Omental fat pad (tissue), 4 donors: ENCODE results near the gene NTSR1. TPM values are rescaled to one million over a fixed set of nuclear protein-coding genes. Genes with fewer than 3 reads are reported as not detected.

Experiments used
- ATAC-seq: fragments of 150-250 bp; one replicate; pipeline ENCODE4 v1.9.1; 2016; ENCODE audit warnings: mild to moderate bottlenecking, moderate library complexity; ENCODE audit not compliant: low FRiP score
- DNase-seq: peaks from one replicate; pipeline ENCODE4 v3.0.0-alpha.2; 2019; ENCODE audit warnings: low spot score
- CTCF ChIP-seq, 3 donors: fragments of 450-650 bp; IDR thresholded peaks; one replicate each; pipeline ENCODE4 v1.5.1; 2016 to 2017; ENCODE audit warnings: antibody characterized with exemption in 3 of 3, mild to moderate bottlenecking in 3 of 3, moderate library complexity in 2 of 3
- total RNA-seq, 4 donors: library from RNA; depleted of rRNA; stranded (reverse); fragments of >200 nt; gene quantifications; one replicate each; pipeline ENCODE4 v1.1.0, GENCODE V29; 2016

Gene NTSR1
- total RNA-seq, 4 donors from 2014 or later: 0.24 to 0.25 TPM; not detected in 2

GRCh38 chr20:62702895-62703852, 5.5 kb upstream of the NTSR1 start:
- no peak for DNase-seq
- peak; percentile 50 for ATAC-seq
- TF ChIP-seq CTCF (IDR thresholded peaks at IDR 0.05): no peak

- DNase-seq (no peak), ATAC-seq (no peak)
- TF ChIP-seq CTCF (IDR thresholded peaks at IDR 0.05): no peak
These were observed 4.8 kb upstream of the NTSR1 start for GRCh38 chr20:62703853-62704228.

GRCh38 chr20:62704341-62704948, 4.2 kb upstream of the NTSR1 start:
- TF ChIP-seq CTCF (IDR thresholded peaks at IDR 0.05): no peak
- ATAC-seq (peak; percentile 63), DNase-seq (peak; percentile 80)

- no peak for DNase-seq
- no peak for TF ChIP-seq CTCF (IDR thresholded peaks at IDR 0.05)
These were observed 3.0 kb upstream of the NTSR1 start for GRCh38 chr20:62705627-62706026.

GRCh38 chr20:62706344-62706743, 2.3 kb upstream of the NTSR1 start:
- ATAC-seq (no peak), DNase-seq (no peak)
- no peak for TF ChIP-seq CTCF (IDR thresholded peaks at IDR 0.05)

More at GRCh38 chr20:62705627-62706026, 3.0 kb upstream of the NTSR1 start:
- ATAC-seq: no peak

GRCh38 chr20:62706857-62707256, 1.8 kb upstream of the NTSR1 start:
- no peak for TF ChIP-seq CTCF (IDR thresholded peaks at IDR 0.05)
- ATAC-seq (no peak), DNase-seq (no peak)
